ENCODE measurements around the gene BCL2L1. TPM values are rescaled to one million over a fixed set of nuclear protein-coding genes. Genes with fewer than 3 reads are reported as not detected.

Gene BCL2L1
- total and polyA plus RNA-seq, 2 experiments from 2014 or later: 42.4 to 110 TPM

- H3K27ac Mint-ChIP-seq: peak overlapping the region; percentile 96
- Histone ChIP-seq H3K27ac (ENCODE audit: low read depth) (peak overlapping the region; percentile 100), H2AFZ (peak overlapping the region; percentile 70; the same call in 1 of the 2 replicates)
Observed at GRCh38 chr20:31723319-31724078, 831 bp upstream of the BCL2L1 start.

More at GRCh38 chr20:31723319-31724078, 831 bp upstream of the BCL2L1 start:
- Histone ChIP-seq H3K9me2 (ENCODE audit: insufficient read depth) (no peaks in the 10 kb centered on the region), H3K4me1 (ENCODE audit: insufficient read depth) (peaks cover 35% of the 10 kb centered on the region), H3K36me3 (ENCODE audit: insufficient read depth) (0 out of 2 replicates have a peak, but pooled peaks cover 4% of the 10 kb centered on the region), H3F3A (replicated peaks; ENCODE audit: low read depth) (peaks cover 8% of the 10 kb centered on the region), H3K4me3 (peak overlapping the region; percentile 71), H3K79me2 (replicated peaks; ENCODE audit: insufficient read depth) (peaks cover 37% of the 10 kb centered on the region), H3K4me2 (peak overlapping the region; percentile 86), H4K20me1 (replicated peaks; ENCODE audit: insufficient read depth) (no peaks in the 10 kb centered on the region), H3K27me3 (ENCODE audit: insufficient read depth) (no peaks in the 10 kb centered on the region)
- DNase-seq (ENCODE audit: low spot score) (peak; percentile 100), ATAC-seq (peak; percentile 83)
- Mint-ChIP-seq H3K36me3 (ENCODE audit: low read depth) (peaks cover 36% of the 10 kb centered on the region), H3K4me3 (peak overlapping the region; percentile 90), H3K27me3 (ENCODE audit: insufficient read depth, low read depth, poor library complexity) (peaks cover 20% of the 10 kb centered on the region), H3K4me1 (peaks cover 41% of the 10 kb centered on the region), H3K9me3 (no peaks in the 10 kb centered on the region; the same call in 2 of the 3 replicates)
- TF ChIP-seq NANOG (IDR thresholded peaks at IDR 0.05; ENCODE audit: borderline replicate concordance) (no peak), EZH2 (IDR thresholded peaks at IDR 0.05; ENCODE audit: low read depth, unreplicated experiment) (no peak), ZNF331 (CRISPR knock-in tag; IDR thresholded peaks at IDR 0.05; ENCODE audit: low read depth) (no peak), CREB1 (CRISPR knock-in tag; IDR thresholded peaks at IDR 0.05; ENCODE audit: low read depth) (peak; percentile 66), ZNF114 (CRISPR knock-in tag; IDR thresholded peaks at IDR 0.05) (no peak), CTCF (conservative IDR thresholded peaks at IDR 0.05; ENCODE audit: low read depth in 2 of 2) (peak; percentile 99 to 100), EZH2phosphoT487 (IDR thresholded peaks at IDR 0.05; ENCODE audit: unreplicated experiment) (no peak), STAT1 (IDR thresholded peaks at IDR 0.05; ENCODE audit: unreplicated experiment) (no peak), ETS1 (IDR thresholded peaks at IDR 0.05) (peak; percentile 59; the same call in 1 of the 2 replicates), REST (IDR thresholded peaks at IDR 0.05; ENCODE audit: unreplicated experiment) (peak; percentile 10), JUNB (IDR thresholded peaks at IDR 0.05; ENCODE audit: unreplicated experiment) (no peak), ZNF462 (CRISPR knock-in tag; IDR thresholded peaks at IDR 0.05) (no peak)

All from GM23338 (cell line).